Islet of Langerhans (tissue), 1 donor: ENCODE results near the gene ZNF565.
"Not testable (repeated sequence)": the region's sequence is repeated elsewhere in the genome, so short reads cannot be mapped to it uniquely, and the experiment has no call there.

Experiments
- FAIRE-seq: peaks from one replicate; lab custom pipeline; 2011; peaks lifted over from hg19 to GRCh38; lab: Jason Lieb, UNC

Gene ZNF565

DNA sequence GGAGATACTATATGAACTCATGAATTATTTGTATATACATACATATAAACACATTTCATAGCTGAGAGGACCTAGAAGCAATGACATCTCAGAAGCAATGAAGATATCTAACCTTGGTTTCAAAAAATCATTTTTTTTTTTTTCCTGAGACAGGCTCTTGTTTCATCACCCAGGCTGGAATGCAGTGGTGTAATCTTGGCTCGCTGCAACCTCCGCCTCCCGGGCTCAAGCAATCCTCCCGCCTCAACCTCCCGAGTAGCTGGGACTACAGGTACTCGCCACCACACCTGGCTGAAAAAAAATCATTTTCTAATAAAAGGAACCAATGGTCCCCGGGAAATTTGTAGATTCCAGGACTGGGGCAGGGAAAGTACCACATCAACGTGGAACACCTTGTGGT lies 4.0 kb downstream of the ZNF565 start:
- FAIRE-seq, result no peak

DNA sequence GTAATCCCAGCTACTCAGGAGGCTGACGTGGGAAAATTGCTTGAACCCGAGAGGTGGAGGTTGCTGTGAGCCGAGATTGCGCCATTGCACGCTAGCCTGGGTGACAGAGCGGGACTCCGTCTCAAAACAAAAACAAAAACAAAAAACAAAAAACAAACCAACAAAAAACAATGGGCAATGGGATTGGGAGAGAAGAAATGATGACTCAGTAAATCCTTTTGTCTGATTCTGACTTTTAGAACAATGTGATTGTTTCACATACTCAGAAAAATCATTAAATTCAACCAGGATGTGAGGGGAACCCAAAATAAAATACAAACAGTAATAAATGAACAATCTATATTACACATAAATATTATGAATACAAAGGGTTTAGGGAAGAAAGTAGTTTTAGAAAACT lies 5.1 kb downstream of the ZNF565 start:
- no peak for FAIRE-seq

DNA sequence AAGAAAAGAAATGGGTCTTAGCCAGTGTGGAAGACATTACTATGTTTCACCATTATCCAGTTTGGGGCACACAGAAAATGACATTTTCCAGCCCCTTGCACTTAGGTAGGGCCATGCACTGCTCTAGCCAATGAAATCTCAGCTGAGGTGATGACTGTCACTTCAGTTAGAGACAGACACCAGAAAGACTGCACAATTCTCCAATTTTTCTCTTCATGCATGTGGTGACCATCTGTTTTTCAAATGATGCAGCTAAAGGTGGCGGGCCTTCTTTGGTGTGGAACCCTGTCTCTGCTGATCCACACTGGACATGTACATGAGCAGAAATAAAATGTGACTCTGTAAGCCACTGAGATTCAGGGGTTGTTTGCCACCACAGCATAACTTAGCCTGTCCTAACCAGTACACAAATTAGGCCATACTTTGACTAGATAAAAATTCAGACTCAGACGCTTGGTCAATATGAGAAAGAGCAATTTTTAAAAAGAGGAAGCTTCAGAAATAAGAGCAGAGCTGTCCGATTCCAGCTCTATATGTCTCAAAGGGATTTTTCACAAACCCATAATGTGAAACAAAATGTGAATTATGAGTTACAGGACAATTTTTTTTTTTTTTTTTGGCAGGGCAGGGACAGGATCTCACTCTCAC lies 6.7 kb downstream of the ZNF565 start:
- FAIRE-seq, result no peak

GRCh38 chr19:36203293-36203692 lies 11.2 kb downstream of the ZNF565 start:
- no peak for FAIRE-seq

DNA sequence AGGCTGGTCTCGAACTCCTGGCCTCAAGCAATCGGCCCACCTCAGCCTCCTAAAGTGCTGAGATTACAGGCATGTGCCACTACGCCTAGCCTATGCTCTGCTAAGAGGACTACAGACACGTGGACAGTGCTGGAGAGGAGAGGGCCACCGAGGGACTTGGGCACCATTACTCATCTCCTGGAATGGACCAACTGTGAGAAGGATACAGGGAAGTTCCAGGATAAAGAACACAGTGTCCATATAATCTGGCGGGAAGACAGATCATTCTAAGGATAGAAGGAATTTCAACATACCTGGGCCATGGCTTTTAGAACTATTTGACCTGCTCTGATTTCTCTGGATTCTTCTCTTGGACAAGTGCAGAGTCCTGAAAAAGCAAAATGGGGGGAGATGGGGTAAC lies 12.8 kb downstream of the ZNF565 start:
- FAIRE-seq, result no peak

DNA sequence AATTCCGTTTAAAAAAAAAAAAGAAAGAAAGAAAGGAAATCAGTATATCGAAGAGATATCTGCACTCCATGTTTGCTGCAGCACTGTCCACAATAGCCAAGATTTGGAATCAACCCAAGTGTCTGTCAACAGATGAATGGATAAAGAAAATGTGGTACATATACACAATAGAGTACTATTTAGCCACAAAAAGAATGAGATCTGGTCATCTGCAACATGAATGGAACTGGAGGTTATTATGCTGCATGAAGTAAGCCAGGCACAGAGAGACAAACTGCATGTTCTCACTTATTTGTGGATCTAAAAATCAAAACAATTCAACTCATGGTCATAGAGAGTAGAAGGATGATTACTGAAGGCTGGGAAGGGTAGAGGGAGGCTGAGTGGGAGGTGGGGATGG lies 16.3 kb downstream of the ZNF565 start:
- no peak for FAIRE-seq

DNA sequence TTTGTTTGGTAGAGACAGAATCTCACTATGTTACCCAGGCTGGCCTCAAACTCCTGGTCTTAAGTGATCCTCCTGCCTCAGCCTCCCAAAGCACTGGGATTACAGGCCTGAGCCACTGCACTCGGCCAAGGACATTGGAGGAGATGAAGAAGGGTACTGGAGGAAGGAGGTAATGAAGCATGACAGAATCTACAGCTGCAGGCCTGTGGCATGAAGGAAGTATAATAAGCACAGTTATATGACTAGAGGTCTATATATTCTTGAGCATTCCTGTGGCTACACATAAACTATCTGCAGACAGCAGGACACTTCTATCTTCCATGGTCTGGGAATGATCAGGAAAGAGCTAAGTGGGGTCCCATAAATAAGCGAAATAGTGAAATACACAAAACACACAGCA lies 18.2 kb downstream of the ZNF565 start:
- FAIRE-seq, result no peak

DNA sequence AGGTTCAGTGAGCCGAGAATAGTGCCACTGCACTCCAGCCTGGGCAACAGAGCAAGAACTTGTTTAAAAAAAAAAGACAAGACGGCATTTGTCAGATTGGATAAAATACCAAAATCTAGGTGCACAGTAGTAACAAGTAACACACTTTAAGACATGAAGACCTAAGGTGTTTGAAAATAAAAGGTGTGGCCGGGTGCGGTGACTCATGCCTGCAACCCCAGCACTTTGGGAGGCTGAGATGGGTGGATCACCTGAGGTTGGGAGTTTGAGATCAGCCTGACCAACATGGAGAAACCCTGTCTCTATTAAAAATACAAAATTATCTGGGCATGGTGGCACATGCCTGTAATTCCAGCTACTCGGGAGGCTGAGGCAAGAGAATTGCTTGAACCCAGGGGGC lies 27.7 kb downstream of the ZNF565 start:
- FAIRE-seq, result not testable (repeated sequence)

DNA sequence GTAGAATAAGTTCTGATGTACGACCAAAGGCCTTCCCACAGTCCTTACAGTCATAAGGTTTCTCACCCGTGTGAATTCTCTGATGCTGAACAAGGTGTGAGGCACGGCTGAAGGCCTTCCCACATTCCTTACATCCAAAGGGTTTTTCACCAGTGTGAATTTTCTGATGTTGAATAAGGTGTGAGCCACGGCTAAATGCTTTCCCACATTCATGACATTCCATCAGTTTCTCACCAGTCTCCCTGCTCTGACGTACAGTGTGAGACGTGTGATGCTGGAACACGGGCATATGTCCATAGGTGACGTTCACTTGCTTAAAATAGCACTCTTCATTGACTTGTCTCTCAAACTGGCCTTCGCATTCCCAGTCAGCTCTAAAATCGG lies 31.2 kb downstream of the ZNF565 start:
- no peak for FAIRE-seq

GRCh38 chr19:36182612-36183244 lies 31.7 kb downstream of the ZNF565 start:
- FAIRE-seq, result no peak

GRCh38 chr19:36179077-36179476 lies 35.4 kb downstream of the ZNF565 start:
- not testable (repeated sequence) for FAIRE-seq

GRCh38 chr19:36173846-36174245 lies 40.6 kb downstream of the ZNF565 start:
- not testable (repeated sequence) for FAIRE-seq

- no peak for FAIRE-seq
These were observed 41.6 kb downstream of the ZNF565 start for GRCh38 chr19:36172852-36173251.

DNA sequence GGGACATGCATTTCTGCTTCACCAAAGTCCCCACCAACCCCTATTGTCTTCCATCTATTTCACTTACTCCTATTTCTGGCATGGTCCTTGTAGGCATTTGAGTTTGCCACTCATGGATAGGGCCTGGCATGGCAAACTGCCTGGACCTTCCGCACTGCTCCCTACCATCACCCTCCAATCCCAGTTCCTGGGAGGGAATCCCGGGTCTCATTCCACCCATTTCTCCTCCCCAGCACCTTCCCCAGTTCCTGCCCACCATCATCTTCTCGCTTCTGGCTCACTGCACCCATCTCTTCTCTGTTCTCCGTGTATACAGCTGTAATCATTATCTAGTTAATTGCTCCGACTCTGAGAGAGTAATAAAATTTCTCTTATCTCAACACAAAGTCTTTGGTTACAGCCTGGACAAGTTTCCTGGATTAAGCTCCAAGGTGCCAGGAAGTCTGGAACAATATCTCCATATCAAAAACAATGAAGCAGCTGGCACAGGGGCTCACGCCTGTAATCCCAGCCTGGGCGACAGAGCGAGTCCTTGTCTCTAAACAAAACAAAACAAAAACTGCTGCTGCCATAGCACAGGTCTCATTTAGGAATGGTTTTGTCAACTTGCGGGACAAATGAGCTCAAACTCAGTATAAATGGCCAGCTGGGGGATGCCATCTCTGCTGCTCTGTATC lies 45.2 kb downstream of the ZNF565 start:
- no peak for FAIRE-seq

- no peak for FAIRE-seq
These were observed 50.7 kb downstream of the ZNF565 start for GRCh38 chr19:36163813-36164212.

GRCh38 chr19:36160821-36161596 lies 53.5 kb downstream of the ZNF565 start:
- no peak for FAIRE-seq

DNA sequence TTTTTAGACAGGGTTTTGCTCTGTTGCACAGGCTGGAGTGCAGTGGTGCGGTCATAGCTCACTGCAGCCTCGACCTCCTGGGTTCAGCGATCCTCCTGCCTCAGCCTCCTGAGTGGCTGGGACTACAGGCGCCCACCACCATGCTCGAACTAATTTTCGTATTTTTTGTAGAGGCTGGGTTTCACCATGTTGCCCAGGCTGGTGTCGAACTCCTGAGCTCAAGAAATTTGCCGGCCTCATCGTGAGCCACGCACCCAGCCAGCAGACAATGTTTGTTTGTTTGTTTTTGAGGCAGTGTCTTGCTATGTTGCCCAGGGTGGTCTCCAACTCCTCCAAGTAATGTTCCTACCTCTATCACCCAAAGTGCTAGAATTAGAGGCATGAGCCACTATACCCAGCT lies 61.3 kb downstream of the ZNF565 start:
- FAIRE-seq, result no peak

GRCh38 chr19:36152352-36153091 lies 61.9 kb downstream of the ZNF565 start, which contains the start of gene COX7A1:
Gene COX7A1 (minus strand): TSS chr19:36152447. CDS start chr19:36152407, 40 bp downstream.
- no peak for FAIRE-seq

DNA sequence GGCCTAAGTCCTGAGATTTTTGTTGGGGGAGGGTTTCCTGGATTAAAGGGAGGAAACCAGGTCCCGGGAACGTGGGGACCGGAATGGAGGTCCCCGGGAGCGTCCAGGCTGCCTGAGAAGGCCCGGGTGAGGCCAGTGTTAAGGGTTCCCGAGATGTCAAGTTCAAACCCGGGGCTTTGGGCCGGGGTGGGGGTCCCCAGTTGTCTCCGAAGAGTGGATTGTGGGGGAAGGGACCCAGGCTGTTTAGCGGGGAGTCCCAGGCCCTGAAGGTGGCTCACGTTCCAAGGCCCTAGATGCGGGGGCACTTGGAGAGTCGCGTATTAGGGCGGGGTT lies 62.5 kb downstream of the ZNF565 start:
- no peak for FAIRE-seq

DNA sequence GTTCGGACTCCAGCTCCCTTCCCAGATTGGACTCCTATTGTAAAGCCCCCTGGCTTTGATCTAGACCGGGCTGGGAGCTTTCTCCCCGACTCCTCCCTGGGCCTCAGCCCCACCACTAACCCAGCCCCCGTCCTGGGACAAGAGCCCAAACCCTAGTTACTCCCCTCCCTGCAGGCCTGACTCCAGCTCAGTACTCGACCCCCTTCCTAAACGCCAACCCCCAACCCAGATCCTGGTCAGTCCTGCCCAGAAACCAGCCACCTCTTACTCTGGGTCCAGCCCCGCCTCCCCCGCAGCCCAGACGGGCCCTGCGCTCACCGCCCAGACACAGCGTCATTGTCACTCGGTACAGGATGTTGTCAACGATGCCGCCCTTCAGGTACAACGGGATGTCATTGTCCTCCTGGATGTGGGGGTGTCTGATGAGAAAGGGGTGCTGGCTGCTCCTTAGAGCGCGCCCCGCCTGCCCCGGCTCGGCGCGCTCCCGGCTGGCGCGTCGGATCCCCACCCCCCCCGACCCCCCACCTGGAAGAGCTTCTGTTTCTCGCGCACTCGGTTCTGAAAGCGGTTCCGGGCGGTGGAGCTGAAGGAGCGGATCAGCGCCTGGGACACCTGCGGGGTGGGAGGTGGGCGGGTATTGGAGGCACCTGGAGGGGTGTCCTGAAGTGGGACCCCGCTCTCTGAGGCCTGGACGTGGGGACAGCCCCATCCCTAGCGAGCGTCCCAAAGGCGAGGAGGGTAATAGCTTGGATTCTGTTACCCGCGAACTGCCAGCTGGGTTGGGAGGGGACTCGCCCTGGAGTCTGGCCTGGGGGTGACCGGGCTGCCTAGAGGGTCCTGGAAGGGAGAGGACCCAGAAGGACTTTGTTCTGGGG lies 63.1 kb downstream of the ZNF565 start:
- FAIRE-seq, result no peak

DNA sequence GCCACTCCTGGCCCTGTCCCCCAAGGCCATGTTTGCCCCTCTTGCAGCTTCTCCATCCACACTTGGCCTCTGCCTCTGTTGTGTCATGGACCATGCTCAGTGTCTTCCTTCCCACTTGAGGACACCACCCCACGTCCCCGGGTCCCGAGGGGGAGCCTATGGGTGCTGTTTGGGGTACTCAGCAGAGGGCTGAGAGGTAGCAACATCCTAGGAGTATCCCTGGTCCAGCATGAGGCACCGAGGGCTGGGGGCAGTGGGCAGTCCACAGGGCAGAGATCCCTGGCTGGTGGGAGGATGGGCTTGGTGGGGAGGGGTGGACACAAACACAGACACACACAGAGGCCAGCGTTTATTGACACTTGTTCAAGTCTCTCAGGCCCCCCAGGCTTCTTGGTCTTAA lies 63.9 kb downstream of the ZNF565 start:
- no peak for FAIRE-seq
